IMR-90 (cell line): ENCODE results near the gene IQUB. TPM values are rescaled to one million over a fixed set of nuclear protein-coding genes. Genes with fewer than 3 reads are reported as not detected.

Source experiments
- ATAC-seq: fragments of 200-7000 bp; cut with Tn5 transposase; 2 replicates; pipeline ENCODE4 v1.9.1; 2020; ENCODE audit warnings: low read depth, mild to moderate bottlenecking, moderate library complexity
- BruUV-seq: library from RNA; stranded (reverse); fragments of 400-500 nt; replicated peaks from 2 replicates; lab custom pipeline; 2021; lab: Mats Ljungman, UMichigan
- CTCF ChIA-PET: fragments of 300-600 bp; formaldehyde crosslinking; extraction: SDS; loops from one replicate; lab custom pipeline; 2021; ENCODE audit warnings: antibody characterized with exemption; lab: Yijun Ruan, JAX
- POLR2A ChIA-PET: fragments of 300-600 bp; sonication (Branson Sonifier 250); formaldehyde crosslinking; loops from one replicate; lab custom pipeline; 2022; ENCODE audit warnings: antibody characterized with exemption; ENCODE audit not compliant: unreplicated experiment; lab: Charles Lee
- DNase-seq: peaks from one replicate; pipeline ENCODE4 v3.0.0; 2013
- H2AFZ ChIP-seq: replicated peaks from 2 replicates; pipeline ENCODE3; 2013; ENCODE audit warnings: low read length, mild to moderate bottlenecking; ENCODE audit not compliant: poor library complexity
- H2AK5ac ChIP-seq: 2 replicates; pipeline ENCODE4 v1.6.1; 2013; ENCODE audit warnings: low read depth, low read length, inconsistent platforms
- H2AK9ac ChIP-seq: replicated peaks from 2 replicates; pipeline ENCODE3; 2013; ENCODE audit warnings: mild to moderate bottlenecking, low read depth, low read length, moderate library complexity; ENCODE audit not compliant: poor library complexity
- H2BK120ac ChIP-seq: 2 replicates; pipeline ENCODE4 v1.6.1; 2013; ENCODE audit warnings: low read depth, low read length, inconsistent platforms
- H2BK15ac ChIP-seq: 3 replicates; pipeline ENCODE4 v1.6.1; 2013; ENCODE audit warnings: low read depth, low read length, inconsistent platforms
- H2BK20ac ChIP-seq: 2 replicates; pipeline ENCODE4 v1.6.1; 2013; ENCODE audit warnings: low read depth, mild to moderate bottlenecking, inconsistent platforms, low read length, moderate library complexity
- H2BK5ac ChIP-seq: 2 replicates; pipeline ENCODE4 v1.6.1; 2013; ENCODE audit warnings: mild to moderate bottlenecking, low read depth, low read length, inconsistent platforms; ENCODE audit not compliant: poor library complexity, severe bottlenecking
- H3K14ac ChIP-seq: replicated peaks from 2 replicates; pipeline ENCODE4 v1.6.1; 2013; ENCODE audit warnings: low read depth, low read length, inconsistent platforms
- H3K18ac ChIP-seq: 2 replicates; pipeline ENCODE4 v1.6.1; 2013; ENCODE audit warnings: low read depth, low read length, control low read depth
- H3K23ac ChIP-seq: 2 replicates; pipeline ENCODE4 v1.6.1; 2013; ENCODE audit warnings: low read depth, low read length, inconsistent platforms
- H3K27ac ChIP-seq: 2 replicates; pipeline ENCODE4 v1.5.1; 2013; ENCODE audit warnings: mild to moderate bottlenecking, control low read depth, low read length; ENCODE audit not compliant: insufficient read depth
- H3K27me3 ChIP-seq: 2 replicates; pipeline ENCODE4 v1.6.1; 2013; ENCODE audit warnings: low read length; ENCODE audit not compliant: control insufficient read depth, insufficient read depth
- H3K36me3 ChIP-seq: 2 replicates; pipeline ENCODE4 v1.6.1; 2013; ENCODE audit warnings: low read length, mixed read lengths; ENCODE audit not compliant: control insufficient read depth, insufficient read depth
- H3K4ac ChIP-seq: 2 replicates; pipeline ENCODE4 v1.6.1; 2013; ENCODE audit warnings: low read depth, low read length, inconsistent platforms
- H3K4me1 ChIP-seq: 2 replicates; pipeline ENCODE4 v1.6.1; 2013; ENCODE audit warnings: low read length, mixed read lengths; ENCODE audit not compliant: control insufficient read depth, insufficient read depth
- H3K4me2 ChIP-seq: 2 replicates; pipeline ENCODE4 v1.6.1; 2013; ENCODE audit warnings: low read depth, mild to moderate bottlenecking, control low read depth, low read length, moderate library complexity
- H3K4me3 ChIP-seq: 2 replicates; pipeline ENCODE4 v1.5.1; 2013; ENCODE audit warnings: low read depth, mild to moderate bottlenecking, control low read depth, low read length, moderate library complexity; ENCODE audit not compliant: insufficient read depth
- H3K56ac ChIP-seq: 2 replicates; pipeline ENCODE4 v1.6.1; 2013; ENCODE audit warnings: low read length, inconsistent platforms; ENCODE audit not compliant: insufficient read depth; ENCODE audit errors: extremely low read depth
- H3K79me1 ChIP-seq, 2 experiments: 2 replicates each; pipeline ENCODE4 v1.6.1; 2013; ENCODE audit warnings: low read length in 2 of 2, inconsistent platforms in 1 of 2, low read depth in 1 of 2
- H3K9ac ChIP-seq: 2 replicates; pipeline ENCODE4 v1.6.1; 2013; ENCODE audit warnings: low read depth, low read length, control low read depth
- H3K9me1 ChIP-seq: 2 replicates; pipeline ENCODE4 v1.6.1; 2013; ENCODE audit warnings: low read length, inconsistent platforms; ENCODE audit not compliant: insufficient read depth
- H3K9me3 ChIP-seq: 2 replicates; pipeline ENCODE4 v1.6.1; 2013; ENCODE audit warnings: low read length; ENCODE audit not compliant: control insufficient read depth, insufficient read depth
- H4K20me1 ChIP-seq: 2 replicates; pipeline ENCODE4 v1.6.1; 2013; ENCODE audit warnings: low read length, inconsistent platforms; ENCODE audit not compliant: insufficient read depth
- H4K5ac ChIP-seq: 2 replicates; pipeline ENCODE4 v1.6.1; 2013; ENCODE audit warnings: mild to moderate bottlenecking, low read depth, low read length, control low read depth
- H4K8ac ChIP-seq, 2 experiments: 2 replicates each; pipeline ENCODE4 v1.6.1; 2013; ENCODE audit warnings: low read depth in 2 of 2, low read length in 2 of 2, control low read depth in 1 of 2, inconsistent platforms in 1 of 2
- H4K91ac ChIP-seq: 2 replicates; pipeline ENCODE4 v1.6.1; 2013; ENCODE audit warnings: low read depth, low read length, inconsistent platforms; ENCODE audit not compliant: insufficient read depth
- CEBPB ChIP-seq: IDR thresholded peaks from 2 replicates; pipeline ENCODE4 v1.6.1; 2012; ENCODE audit warnings: low read depth, low read length, improper control_type of control experiment
- ELK1 ChIP-seq: fragments of 150-350 bp; IDR thresholded peaks from 2 replicates; pipeline ENCODE4 v1.6.1; 2016; ENCODE audit warnings: low read depth, mild to moderate bottlenecking, low read length, moderate library complexity, borderline replicate concordance
- FOS ChIP-seq: fragments of 150-350 bp; IDR thresholded peaks from 2 replicates; pipeline ENCODE4 v1.6.1; 2016; ENCODE audit warnings: low read depth, low read length
- MAFK ChIP-seq: IDR thresholded peaks from 2 replicates; pipeline ENCODE4 v1.6.1; 2012; ENCODE audit warnings: low read depth, low read length, improper control_type of control experiment
- MAZ ChIP-seq: IDR thresholded peaks from 2 replicates; pipeline ENCODE4 v1.6.1; 2012; ENCODE audit warnings: low read depth, mild to moderate bottlenecking, low read length, improper control_type of control experiment, moderate library complexity, borderline replicate concordance
- NFE2L2 ChIP-seq: fragments of 150-350 bp; IDR thresholded peaks from 2 replicates; pipeline ENCODE4 v1.6.1; 2016; ENCODE audit warnings: low read depth, mild to moderate bottlenecking, low read length
- POLR2A ChIP-seq: IDR thresholded peaks from 2 replicates; pipeline ENCODE4 v1.6.1; 2012; ENCODE audit warnings: mild to moderate bottlenecking, low read depth, low read length
- RAD21 ChIP-seq: IDR thresholded peaks from 2 replicates; pipeline ENCODE4 v1.6.1; 2012; ENCODE audit warnings: low read length, improper control_type of control experiment
- RCOR1 ChIP-seq: IDR thresholded peaks from 2 replicates; pipeline ENCODE4 v1.6.1; 2012; ENCODE audit warnings: mild to moderate bottlenecking, low read length, improper control_type of control experiment; ENCODE audit not compliant: insufficient replicate concordance
- RFX5 ChIP-seq: IDR thresholded peaks from 2 replicates; pipeline ENCODE4 v1.8.0; 2012; ENCODE audit warnings: low read depth, mild to moderate bottlenecking, low read length, moderate library complexity
- SMC3 ChIP-seq: fragments of 150-350 bp; IDR thresholded peaks from 2 replicates; pipeline ENCODE4 v1.6.1; 2016; ENCODE audit warnings: low read depth, mild to moderate bottlenecking, antibody characterized with exemption, low read length, moderate library complexity
- USF2 ChIP-seq: fragments of 150-350 bp; IDR thresholded peaks from 2 replicates; pipeline ENCODE4 v1.6.1; 2017; ENCODE audit warnings: mild to moderate bottlenecking, antibody characterized with exemption, low read length, low read depth
- WGBS, 2 experiments: methylation state at CpG; one replicate each; pipeline versions ENCODE4 v1.1.5 to v1.1.7; 2013; ENCODE audit warnings: missing lambda C conversion rate in 2 of 2; ENCODE audit not compliant: insufficient read length in 1 of 2; ENCODE audit errors: extremely low coverage in 2 of 2; 5-methylcytosine and 5-hydroxymethylcytosine counted together
- dilution Hi-C: fragments of 300-500 bp; cut with HindIII; formaldehyde crosslinking; loops from one replicate; pipeline ENCODE4 v1.14.3; 2018; ENCODE audit warnings: low sequenced_read_pairs; ENCODE audit not compliant: unreplicated experiment
- in situ Hi-C: fragments of 300-500 bp; cut with MboI; formaldehyde crosslinking; loops from 3 replicates; pipeline ENCODE4 v1.14.3; 2019; ENCODE audit warnings: low sequenced_read_pairs, inconsistent platforms, mixed read lengths
- intact Hi-C: fragments of 100-400 bp; cut with micrococcal nuclease; formaldehyde crosslinking; loops from 2 replicates; pipeline ENCODE4 v1.10.0; 2022
- polyA plus RNA-seq, 3 experiments: library from polyadenylated mRNA; depleted of rRNA; stranded (reverse); fragments of >200 nt; gene quantifications; 2 replicates each; pipeline ENCODE4 v1.2.3, GENCODE V29; 2012; ENCODE audit warnings: low replicate concordance in 1 of 3
- total RNA-seq: library from RNA; depleted of rRNA; stranded (reverse); fragments of >200 nt; gene quantifications from 2 replicates; pipeline ENCODE4 v1.2.3, GENCODE V29; 2012

IQUB gene
- total and polyA plus RNA-seq, 2 of the 4 experiments (the other 2 are of a cell fraction) = 0.05 to 0.18 TPM

GRCh38 chr7:123571684-123572083 lies 37.3 kb upstream of the IQUB start:
- BruUV-seq = no TSS peak
- ATAC-seq (no peak), DNase-seq (peak; percentile 6)
- Histone ChIP-seq H3K18ac (no peak overlapping the region), H2BK120ac (no peak overlapping the region), H3K9me3 (no peaks in the 10 kb centered on the region), H2BK20ac (no peak overlapping the region), H3K9ac (no peak overlapping the region), H4K20me1 (no peaks in the 10 kb centered on the region), H2AK5ac (no peak overlapping the region), H4K91ac (no peak overlapping the region), H3K4me2 (no peak overlapping the region), H3K27ac (no peak overlapping the region), H3K14ac (no peak overlapping the region), H3K4me1 (no peaks in the 10 kb centered on the region), H2AFZ (no peak overlapping the region), H3K27me3 (no peaks in the 10 kb centered on the region; the same call in 1 of the 2 replicates), H2AK9ac (no peak overlapping the region), H3K9me1 (no peaks in the 10 kb centered on the region), H4K5ac (no peak overlapping the region), H3K4ac (no peak overlapping the region), H3K79me1 (no peaks in the 10 kb centered on the region), H3K56ac (no peak overlapping the region), H2BK5ac (no peak overlapping the region), H4K8ac (no peak overlapping the region), H3K36me3 (no peaks in the 10 kb centered on the region), H3K23ac (no peak overlapping the region), H2BK15ac (no peak overlapping the region), H3K4me3 (no peak overlapping the region)
- dilution Hi-C loops (no loop called here), in situ Hi-C loops (no loop called here), intact Hi-C loops (no loop called here)
- ChIA-PET POLR2A (no interaction called here), CTCF (no interaction called here)
- TF ChIP-seq POLR2A (no peak), MAFK (no peak), USF2 (no peak), RFX5 (no peak), FOS (no peak), RCOR1 (no peak), MAZ (no peak), ELK1 (no peak), RAD21 (no peak), SMC3 (no peak), CEBPB (no peak), NFE2L2 (no peak)
- no CpG with 5 or more reads among the region's 1 CpG for WGBS, 2 experiments
